HCT116 (cell line): ENCODE data around the gene MLLT3. TPM values are rescaled to one million over a fixed set of nuclear protein-coding genes. Genes with fewer than 3 reads are reported as not detected.

Experiments
- ATAC-seq: fragments of 200-7000 bp; cut with Tn5 transposase; 2 replicates; pipeline ENCODE4 v1.9.1; 2020; ENCODE audit warnings: mild to moderate bottlenecking, moderate library complexity
- BruUV-seq: library from RNA; stranded (reverse); fragments of 400-500 nt; replicated peaks from 2 replicates; lab custom pipeline; 2021; lab: Mats Ljungman, UMichigan
- CTCF ChIA-PET: fragments of 300-600 bp; sonication (Branson Sonifier 250); formaldehyde crosslinking; loops from one replicate; lab custom pipeline; 2021; ENCODE audit warnings: antibody characterized with exemption; lab: Charles Lee
- POLR2A ChIA-PET: fragments of 300-600, 350-600 bp; sonication (Branson Sonifier 250); formaldehyde crosslinking; loops from one replicate; lab custom pipeline; 2021; ENCODE audit warnings: antibody characterized with exemption; lab: Charles Lee
- RAD21 ChIA-PET, 2 experiments: fragments of 300-600 bp; sonication (Branson Sonifier 250); formaldehyde crosslinking; loops; one replicate each; lab custom pipeline; 2023; ENCODE audit warnings: low total read pairs in 2 of 2; ENCODE audit not compliant: uncharacterized antibody in 2 of 2, unreplicated experiment in 2 of 2, low non-redundant PET in 1 of 2; lab: Charles Lee
- DNase-seq: peaks from one replicate; pipeline ENCODE4 v3.0.0-alpha.2; 2010; ENCODE audit warnings: low read depth, low spot score
- H2AFZ ChIP-seq: fragments of 200-600 bp; shearing (Covaris generic), sonication (generic); 2 replicates; pipeline ENCODE4 v1.6.1; 2017; ENCODE audit warnings: low read depth, mixed run types, mixed read lengths, antibody characterized with exemption, low read length; ENCODE audit not compliant: poor library complexity, severe bottlenecking
- H3K27ac ChIP-seq: 2 replicates; pipeline ENCODE4 v1.5.1; 2012; ENCODE audit warnings: low read depth, low read length
- H3K27me3 ChIP-seq: fragments of 200-600 bp; sonication (generic); 2 replicates; pipeline ENCODE4 v1.6.1; 2016; ENCODE audit warnings: mixed run types, low read length, mixed read lengths; ENCODE audit not compliant: insufficient read depth
- H3K36me3 ChIP-seq, 2 experiments: fragments of 200-500 bp in 1 of 2; fragments of 200-600 bp in 1 of 2; sonication (Bioruptor generic) in 1 of 2; sonication (generic) in 1 of 2; 2 replicates each; pipeline versions ENCODE4 v1.5.1 to v1.6.1; 2014 to 2016; ENCODE audit warnings: low read length in 2 of 2, inconsistent platforms in 1 of 2, mixed read lengths in 1 of 2, mixed run types in 1 of 2; ENCODE audit not compliant: insufficient read depth in 2 of 2, control insufficient read depth in 1 of 2
- H3K4me1 ChIP-seq, 2 experiments: fragments of 200-600 bp in 1 of 2; sonication (generic) in 1 of 2; 2 replicates each; pipeline versions ENCODE4 v1.5.1 to v1.6.1; 2012 to 2017; ENCODE audit warnings: low read length in 2 of 2, inconsistent platforms in 1 of 2, mild to moderate bottlenecking in 1 of 2, mixed read lengths in 1 of 2, mixed run types in 1 of 2, moderate library complexity in 1 of 2; ENCODE audit not compliant: insufficient read depth in 2 of 2, control insufficient read depth in 1 of 2
- H3K4me2 ChIP-seq: fragments of 200-600 bp; sonication (generic); 2 replicates; pipeline ENCODE4 v1.6.1; 2017; ENCODE audit warnings: mixed run types, low read length, mixed read lengths
- H3K4me3 ChIP-seq, 2 experiments: fragments of 200-600 bp in 1 of 2; sonication (generic) in 1 of 2; replicated peaks in 1 of 2; 2 replicates each; pipeline ENCODE4 v1.5.1; 2011 to 2016; ENCODE audit warnings: low read length in 2 of 2, control low read depth in 1 of 2, low read depth in 1 of 2, mild to moderate bottlenecking in 1 of 2, mixed read lengths in 1 of 2, mixed run types in 1 of 2
- H3K79me2 ChIP-seq: fragments of 200-600 bp; sonication (generic); 2 replicates; pipeline ENCODE4 v1.6.1; 2017; ENCODE audit warnings: mild to moderate bottlenecking, mixed run types, low read length, moderate library complexity, mixed read lengths; ENCODE audit not compliant: insufficient read depth
- H3K9ac ChIP-seq: fragments of 200-600 bp; sonication (generic); 2 replicates; pipeline ENCODE4 v1.6.1; 2016; ENCODE audit warnings: low read length, mixed read lengths
- H3K9me2 ChIP-seq: fragments of 200-600 bp; sonication (generic), shearing (Covaris generic); 2 replicates; pipeline ENCODE4 v1.6.1; 2017; ENCODE audit warnings: mixed run types, mild to moderate bottlenecking, moderate library complexity; ENCODE audit not compliant: insufficient read depth
- H3K9me3 ChIP-seq, 2 experiments: fragments of 200-500 bp in 1 of 2; fragments of 200-600 bp in 1 of 2; sonication (Bioruptor generic) in 1 of 2; sonication (generic) in 1 of 2; 2 replicates each; pipeline ENCODE4 v1.6.1; 2014 to 2017; ENCODE audit warnings: low read length in 2 of 2, mixed read lengths in 2 of 2, inconsistent platforms in 1 of 2, low read depth in 1 of 2, mild to moderate bottlenecking in 1 of 2, mixed run types in 1 of 2, moderate library complexity in 1 of 2; ENCODE audit not compliant: control insufficient read depth in 1 of 2, insufficient read depth in 1 of 2
- H4K20me1 ChIP-seq: fragments of 200-600 bp; sonication (generic), shearing (Covaris generic); 2 replicates; pipeline ENCODE4 v1.6.1; 2017; ENCODE audit warnings: mixed run types, mild to moderate bottlenecking, moderate library complexity; ENCODE audit not compliant: insufficient read depth
- ATF3 ChIP-seq: IDR thresholded peaks from 2 replicates; pipeline ENCODE4 v1.6.1; 2012
- CBX3 ChIP-seq: IDR thresholded peaks from 2 replicates; pipeline ENCODE4 v1.6.1; 2012; ENCODE audit warnings: low read depth
- CEBPB ChIP-seq: IDR thresholded peaks from 2 replicates; pipeline ENCODE4 v1.6.1; 2012; ENCODE audit warnings: low read depth
- CTCF ChIP-seq, 3 experiments: fragments of 200-600 bp in 1 of 3; sonication (generic) in 1 of 3; IDR thresholded peaks in 2 of 3; conservative IDR thresholded peaks in 1 of 3; 2 replicates each; pipeline ENCODE4 v1.5.1; 2012 to 2017; ENCODE audit warnings: low read depth in 2 of 3, low read length in 2 of 3, antibody characterized with exemption in 1 of 3, borderline replicate concordance in 1 of 3, control low read depth in 1 of 3, mild to moderate bottlenecking in 1 of 3, mixed read lengths in 1 of 3, mixed run types in 1 of 3, moderate library complexity in 1 of 3; ENCODE audit not compliant: insufficient read depth in 1 of 3
- ELF1 ChIP-seq: IDR thresholded peaks from 2 replicates; pipeline ENCODE4 v1.6.1; 2012; ENCODE audit warnings: low read depth, borderline replicate concordance
- EZH2 ChIP-seq: fragments of 200-600 bp; sonication (generic); IDR thresholded peaks from 2 replicates; pipeline ENCODE4 v1.6.1; 2017; ENCODE audit warnings: antibody characterized with exemption, mixed run types
- FOSL1 ChIP-seq: IDR thresholded peaks from 2 replicates; pipeline ENCODE4 v1.6.1; 2012; ENCODE audit warnings: low read depth
- JUND ChIP-seq: IDR thresholded peaks from 2 replicates; pipeline ENCODE4 v1.6.1; 2012
- MAX ChIP-seq: IDR thresholded peaks from 2 replicates; pipeline ENCODE4 v1.6.1; 2012
- POLR2A ChIP-seq: IDR thresholded peaks from 2 replicates; pipeline ENCODE4 v1.7.0; 2011; ENCODE audit warnings: borderline replicate concordance; ENCODE audit not compliant: insufficient read depth, insufficient read length; ENCODE audit errors: extremely low read depth
- RAD21 ChIP-seq: IDR thresholded peaks from 2 replicates; pipeline ENCODE4 v1.6.1; 2012; ENCODE audit warnings: low read depth, mild to moderate bottlenecking
- REST ChIP-seq: IDR thresholded peaks from 2 replicates; pipeline ENCODE4 v1.6.1; 2012; ENCODE audit warnings: low read depth
- SP1 ChIP-seq: IDR thresholded peaks from 2 replicates; pipeline ENCODE4 v1.6.1; 2012; ENCODE audit warnings: low read depth
- TCF7L2 ChIP-seq: IDR thresholded peaks from 2 replicates; pipeline ENCODE4 v1.7.0; 2011; ENCODE audit warnings: borderline replicate concordance, inconsistent platforms; ENCODE audit not compliant: insufficient read depth, insufficient read length; ENCODE audit errors: extremely low read depth
- YY1 ChIP-seq: IDR thresholded peaks from 2 replicates; pipeline ENCODE4 v1.6.1; 2011; ENCODE audit warnings: low read length, low read depth, moderate library complexity, mild to moderate bottlenecking; ENCODE audit not compliant: insufficient replicate concordance; ENCODE audit errors: extremely low read depth
- ZFX ChIP-seq: fragments of 450-650 bp; IDR thresholded peaks from 2 replicates; pipeline ENCODE4 v1.6.1; 2017
- ZNF274 ChIP-seq: fragments of 200-500 bp; sonication (Bioruptor generic); IDR thresholded peaks from 2 replicates; pipeline ENCODE4 v1.6.1; 2014; ENCODE audit warnings: mild to moderate bottlenecking, low read depth, low read length, inconsistent platforms
- intact Hi-C: fragments of 100-400 bp; cut with micrococcal nuclease; formaldehyde crosslinking; loops from 2 replicates; pipeline ENCODE4 v1.10.0; 2022
- total RNA-seq: library from RNA; stranded (reverse); gene quantifications from one replicate; pipeline ENCODE4 v1.2.1, GENCODE V29; 2021; ENCODE audit not compliant: unreplicated experiment

MLLT3 gene
- total RNA-seq, 1 experiment from 2014 or later = 4.3 TPM

- ChIA-PET POLR2A (no interaction called here), RAD21 (no interaction called here), CTCF (no interaction called here)
- H3K27ac ChIP-seq = no peak overlapping the region
- H3K4me2 ChIP-seq = no peak overlapping the region
- H3K4me3 ChIP-seq = no peak overlapping the region
- H3K36me3 ChIP-seq = no peaks in the 10 kb centered on the region
- H3K9ac ChIP-seq = no peak overlapping the region
- H2AFZ ChIP-seq = no peak overlapping the region
- DNase-seq = no peak
- no peaks in the 10 kb centered on the region for H3K9me3 ChIP-seq
- no TSS peak for BruUV-seq
- no peaks in the 10 kb centered on the region for H3K79me2 ChIP-seq
- TF ChIP-seq CTCF (IDR thresholded peaks at IDR 0.05 in 2 of 3, conservative IDR thresholded peaks at IDR 0.05 in 1 of 3; ENCODE audit: borderline replicate concordance in 1 of 3, insufficient read depth in 1 of 3, low read depth in 2 of 3, low read length in 2 of 3) (no peak), SP1 (no peak), FOSL1 (no peak), MAX (no peak), ZNF274 (no peak), ELF1 (no peak), EZH2 (no peak), YY1 (no peak), POLR2A (no peak), CEBPB (no peak), REST (no peak), CBX3 (no peak), TCF7L2 (no peak), ZFX (no peak), ATF3 (no peak), RAD21 (no peak), JUND (no peak)
- no peaks in the 10 kb centered on the region for H4K20me1 ChIP-seq
- no peaks in the 10 kb centered on the region for H3K4me1 ChIP-seq
- H3K27me3 ChIP-seq = peaks cover 33% of the 10 kb centered on the region
- intact Hi-C loops = no loop called here
- ATAC-seq = no peak
- H3K9me2 ChIP-seq = no peaks in the 10 kb centered on the region
Observed at GRCh38 chr9:20496328-20496727, 126.0 kb downstream of the MLLT3 start.
